Endodermal cell (in vitro differentiated cells): ENCODE measurements around the gene RNASEL. TPM values are rescaled to one million over a fixed set of nuclear protein-coding genes. Genes with fewer than 3 reads are reported as not detected.

Source experiments
- DNase-seq: peaks from one replicate; pipeline ENCODE4 v3.0.0-alpha.2; 2017
- H3K27ac ChIP-seq: 2 replicates; pipeline ENCODE4 v1.5.1; 2013; ENCODE audit warnings: mild to moderate bottlenecking, low read depth, low read length, moderate library complexity
- H3K27me3 ChIP-seq: 2 replicates; pipeline ENCODE4 v1.6.1; 2013; ENCODE audit warnings: mild to moderate bottlenecking, low read length, moderate library complexity; ENCODE audit not compliant: insufficient read depth, control insufficient read depth, poor library complexity, severe bottlenecking
- H3K36me3 ChIP-seq: 2 replicates; pipeline ENCODE4 v1.7.0; 2013; ENCODE audit warnings: mild to moderate bottlenecking, low read length, moderate library complexity; ENCODE audit not compliant: control insufficient read depth, insufficient read depth
- H3K4me1 ChIP-seq: one replicate; pipeline ENCODE4 v1.7.0; 2013; ENCODE audit warnings: low read length; ENCODE audit not compliant: control insufficient read depth, insufficient read depth
- H3K4me3 ChIP-seq: 2 replicates; pipeline ENCODE4 v1.5.1; 2013; ENCODE audit warnings: mild to moderate bottlenecking, low read length, moderate library complexity
- H3K9ac ChIP-seq: 2 replicates; pipeline ENCODE4 v1.6.1; 2013; ENCODE audit warnings: mild to moderate bottlenecking, low read length, moderate library complexity; ENCODE audit not compliant: poor library complexity, severe bottlenecking; ENCODE audit errors: extremely low read depth
- H3K9me3 ChIP-seq: 2 replicates; pipeline ENCODE4 v1.6.1; 2013; ENCODE audit warnings: mild to moderate bottlenecking, low read length, moderate library complexity; ENCODE audit not compliant: control insufficient read depth
- H3K27ac Mint-ChIP-seq: 2 replicates; pipeline ENCODE4 v1.8.0; 2020; ENCODE audit warnings: mixed read lengths
- H3K27me3 Mint-ChIP-seq: 2 replicates; pipeline ENCODE4 v1.8.0; 2021; ENCODE audit warnings: mild to moderate bottlenecking, mixed read lengths; ENCODE audit not compliant: insufficient read depth
- H3K36me3 Mint-ChIP-seq: 2 replicates; pipeline ENCODE4 v1.8.0; 2020; ENCODE audit warnings: low read depth, mixed read lengths
- H3K4me1 Mint-ChIP-seq: 2 replicates; pipeline ENCODE4 v1.8.0; 2020; ENCODE audit warnings: mixed read lengths
- H3K4me3 Mint-ChIP-seq: 2 replicates; pipeline ENCODE4 v1.8.0; 2020; ENCODE audit warnings: mild to moderate bottlenecking, moderate library complexity, mixed read lengths
- H3K9me3 Mint-ChIP-seq: 2 replicates; pipeline ENCODE4 v1.8.0; 2020; ENCODE audit warnings: mild to moderate bottlenecking, mixed read lengths
- CTCF ChIP-seq: fragments of 200-600 bp; sonication (generic); conservative IDR thresholded peaks from 2 replicates; pipeline ENCODE4 v1.5.0; 2021; ENCODE audit warnings: antibody characterized with exemption, mild to moderate bottlenecking
- WGBS, 2 experiments: methylation state at CpG; one replicate each; pipeline versions ENCODE4 v1.1.5 to v1.1.7; 2013; ENCODE audit warnings: missing lambda C conversion rate in 2 of 2, mixed read lengths in 1 of 2; ENCODE audit not compliant: insufficient coverage in 1 of 2, insufficient read length in 1 of 2; 5-methylcytosine and 5-hydroxymethylcytosine counted together
- total RNA-seq, 2 donors: library from RNA; stranded (reverse); fragmentation: NEBNext Ultra II Directional in 1 of 2; extraction: Animal tissue kit (Norgen Biotek cat#: 25700) in 1 of 2; gene quantifications; 2 replicates in 1 of 2; 3 replicates in 1 of 2; pipeline ENCODE4 v1.2.1, GENCODE V29; 2021

The RNASEL gene
- total RNA-seq, 2 donors from 2014 or later = 2.6 to 3.1 TPM

GRCh38 chr1:182602935-182603645 is 14.0 kb upstream of the RNASEL start:
- Histone ChIP-seq H3K27ac (no peak overlapping the region), H3K4me1 (peaks cover 5% of the 10 kb centered on the region), H3K27me3 (peaks cover 15% of the 10 kb centered on the region), H3K4me3 (peak overlapping the region; percentile 74), H3K36me3 (peaks cover 13% of the 10 kb centered on the region), H3K9me3 (no peaks in the 10 kb centered on the region), H3K9ac (peak overlapping the region; percentile 16)
- Mint-ChIP-seq H3K4me3 (no peak overlapping the region), H3K36me3 (no peaks in the 10 kb centered on the region), H3K27me3 (peaks cover 29% of the 10 kb centered on the region), H3K9me3 (no peaks in the 10 kb centered on the region), H3K27ac (no peak overlapping the region), H3K4me1 (peaks cover 17% of the 10 kb centered on the region)
- no peak for DNase-seq
- TF ChIP-seq CTCF = no peak
- 82 to 94% methylated on average over 10 of the region's 10 CpGs for WGBS, 2 experiments

- TF ChIP-seq CTCF = no peak
- no peak overlapping the region for H3K4me3 ChIP-seq
- 76 to 92% methylated on average over 2 to 4 of the region's 4 CpGs for WGBS, 2 experiments
Measured at GRCh38 chr1:182601913-182602312, 12.9 kb upstream of the RNASEL start.

GRCh38 chr1:182601416-182601786 is 12.3 kb upstream of the RNASEL start:
- Histone ChIP-seq H3K4me3 (no peak overlapping the region), H3K9me3 (no peaks in the 10 kb centered on the region), H3K9ac (no peak overlapping the region), H3K27me3 (peaks cover 9% of the 10 kb centered on the region), H3K4me1 (peaks cover 5% of the 10 kb centered on the region), H3K27ac (no peak overlapping the region), H3K36me3 (peaks cover 13% of the 10 kb centered on the region)
- no peak overlapping the region for H3K27ac Mint-ChIP-seq
- peak; percentile 87 for DNase-seq
- no peaks in the 10 kb centered on the region for H3K36me3 Mint-ChIP-seq
- H3K9me3 Mint-ChIP-seq = no peaks in the 10 kb centered on the region
- H3K4me3 Mint-ChIP-seq = no peak overlapping the region
- H3K4me1 Mint-ChIP-seq = peaks cover 17% of the 10 kb centered on the region
- WGBS, 2 experiments = 23 to 35% methylated on average over 2 to 6 of the region's 6 CpGs
- TF ChIP-seq CTCF = peak; percentile 93
- peaks cover 24% of the 10 kb centered on the region for H3K27me3 Mint-ChIP-seq

More at GRCh38 chr1:182601913-182602312, 12.9 kb upstream of the RNASEL start:
- Mint-ChIP-seq H3K36me3 (no peaks in the 10 kb centered on the region), H3K27ac (no peak overlapping the region), H3K4me1 (peaks cover 17% of the 10 kb centered on the region), H3K4me3 (no peak overlapping the region), H3K27me3 (peaks cover 25% of the 10 kb centered on the region), H3K9me3 (no peaks in the 10 kb centered on the region)
- peaks cover 13% of the 10 kb centered on the region for H3K36me3 ChIP-seq
- H3K27me3 ChIP-seq = peaks cover 9% of the 10 kb centered on the region
- no peak overlapping the region for H3K27ac ChIP-seq
- DNase-seq = no peak
- no peaks in the 10 kb centered on the region for H3K9me3 ChIP-seq
- H3K4me1 ChIP-seq = peaks cover 5% of the 10 kb centered on the region
- no peak overlapping the region for H3K9ac ChIP-seq
